ENCODE results near the gene MISP.

DNA sequence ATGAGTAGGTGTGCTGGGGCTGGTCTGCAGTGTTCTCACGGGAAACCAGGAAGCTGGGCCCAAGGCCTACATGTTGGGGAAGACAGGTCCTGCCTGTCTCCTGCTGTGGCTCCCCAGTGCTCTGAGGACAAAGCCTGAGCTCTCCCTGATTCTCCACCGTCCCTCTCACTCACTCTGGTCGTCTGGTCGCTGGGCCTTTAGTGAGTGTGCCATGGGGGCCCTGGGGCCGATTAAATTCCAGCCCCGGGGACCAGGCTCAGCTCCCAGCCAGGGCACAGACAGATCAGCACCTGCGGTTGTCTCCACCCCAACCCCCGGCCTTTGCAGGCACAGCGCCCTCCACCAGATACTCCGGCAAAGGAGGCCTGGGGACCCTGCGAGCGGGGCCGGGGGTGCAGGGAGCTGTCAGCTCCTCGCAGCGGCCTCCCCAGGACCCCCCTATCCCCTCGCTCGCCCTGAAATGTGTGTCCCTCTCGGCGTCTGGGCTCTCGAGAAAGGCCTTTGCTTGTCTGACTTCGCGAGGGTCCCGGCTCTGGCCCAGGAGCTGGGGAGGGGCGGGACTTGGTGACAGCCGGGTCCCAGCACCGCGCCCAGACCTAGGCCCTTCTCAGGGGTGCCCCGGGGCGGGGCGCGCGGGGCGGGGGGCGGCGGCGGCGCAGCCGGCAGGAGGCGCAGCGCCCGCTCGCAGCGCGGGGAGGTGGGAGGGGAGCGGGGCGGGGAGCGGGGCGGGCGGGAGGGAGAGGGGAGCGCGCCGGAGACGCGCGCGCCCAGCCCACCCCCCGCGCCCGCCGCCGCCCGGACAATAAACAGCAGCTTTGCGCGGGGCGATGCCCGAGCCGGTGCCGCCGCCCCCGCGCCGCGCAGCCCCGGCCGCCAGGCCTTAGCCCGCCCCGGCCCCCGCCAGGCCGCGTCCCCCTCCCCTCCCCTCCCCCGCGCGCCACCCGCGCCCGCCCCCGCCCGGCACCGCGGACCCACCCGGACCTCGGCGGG, 42.5 kb upstream of the MISP start, which contains the start of gene PALM:
- TF ChIP-seq, protein P1, sequence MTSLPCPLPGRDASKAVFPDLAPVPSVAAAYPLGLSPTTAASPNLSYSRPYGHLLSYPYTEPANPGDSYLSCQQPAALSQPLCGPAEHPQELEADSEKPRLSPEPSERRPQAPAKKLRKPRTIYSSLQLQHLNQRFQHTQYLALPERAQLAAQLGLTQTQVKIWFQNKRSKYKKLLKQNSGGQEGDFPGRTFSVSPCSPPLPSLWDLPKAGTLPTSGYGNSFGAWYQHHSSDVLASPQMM (CRISPR knock-in tag; IDR thresholded peaks at IDR 0.05), result no peak
- TF ChIP-seq ZNF174 (CRISPR knock-in tag; IDR thresholded peaks at IDR 0.05), result no peak
- TF ChIP-seq POLR2H (tag; IDR thresholded peaks at IDR 0.05; ENCODE audit: low read depth), result no peak
- no peak for TF ChIP-seq ZBTB8A (IDR thresholded peaks at IDR 0.05; ENCODE audit: partially characterized antibody)
- no peak for TF ChIP-seq ZNF324 (CRISPR knock-in tag; IDR thresholded peaks at IDR 0.05)
- no peak for TF ChIP-seq BACH1 (tag; IDR thresholded peaks at IDR 0.05)
- TF ChIP-seq, protein P2, sequence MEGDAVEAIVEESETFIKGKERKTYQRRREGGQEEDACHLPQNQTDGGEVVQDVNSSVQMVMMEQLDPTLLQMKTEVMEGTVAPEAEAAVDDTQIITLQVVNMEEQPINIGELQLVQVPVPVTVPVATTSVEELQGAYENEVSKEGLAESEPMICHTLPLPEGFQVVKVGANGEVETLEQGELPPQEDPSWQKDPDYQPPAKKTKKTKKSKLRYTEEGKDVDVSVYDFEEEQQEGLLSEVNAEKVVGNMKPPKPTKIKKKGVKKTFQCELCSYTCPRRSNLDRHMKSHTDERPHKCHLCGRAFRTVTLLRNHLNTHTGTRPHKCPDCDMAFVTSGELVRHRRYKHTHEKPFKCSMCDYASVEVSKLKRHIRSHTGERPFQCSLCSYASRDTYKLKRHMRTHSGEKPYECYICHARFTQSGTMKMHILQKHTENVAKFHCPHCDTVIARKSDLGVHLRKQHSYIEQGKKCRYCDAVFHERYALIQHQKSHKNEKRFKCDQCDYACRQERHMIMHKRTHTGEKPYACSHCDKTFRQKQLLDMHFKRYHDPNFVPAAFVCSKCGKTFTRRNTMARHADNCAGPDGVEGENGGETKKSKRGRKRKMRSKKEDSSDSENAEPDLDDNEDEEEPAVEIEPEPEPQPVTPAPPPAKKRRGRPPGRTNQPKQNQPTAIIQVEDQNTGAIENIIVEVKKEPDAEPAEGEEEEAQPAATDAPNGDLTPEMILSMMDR (IDR thresholded peaks at IDR 0.05 in 2 of 3, conservative IDR thresholded peaks at IDR 0.05 in 1 of 3; ENCODE audit: insufficient read depth in 2 of 3, low read depth in 1 of 3, low read length in 3 of 3), result peak in 1 of 3 experiments; percentile 7; a peak in 1 of 6 replicates
- TF ChIP-seq TEAD4 (IDR thresholded peaks at IDR 0.05; ENCODE audit: low read length), result no peak
- TF ChIP-seq TEAD4 (CRISPR knock-in tag; IDR thresholded peaks at IDR 0.05; ENCODE audit: borderline replicate concordance), result no peak
